Fibroblast of lung (primary cell): Measurements from ENCODE around the gene FBN3. TPM values are rescaled to one million over a fixed set of nuclear protein-coding genes. Genes with fewer than 3 reads are reported as not detected.

Experiments
- DNase-seq, 2 donors: peaks; one replicate each; pipeline versions ENCODE4 v3.0.0 to v3.0.0-alpha.2; 2010; ENCODE audit warnings: low read depth in 2 of 2
- H2AFZ ChIP-seq: 2 replicates; pipeline ENCODE4 v1.5.1; 2012; ENCODE audit warnings: low read length, control low read depth, inconsistent platforms
- H3K27ac ChIP-seq: 2 replicates; pipeline ENCODE4 v1.5.1; 2011; ENCODE audit warnings: low read length, control low read depth; ENCODE audit not compliant: insufficient read depth
- H3K27me3 ChIP-seq: 2 replicates; pipeline ENCODE4 v1.5.1; 2011; ENCODE audit warnings: mild to moderate bottlenecking, low read length; ENCODE audit not compliant: control insufficient read depth, insufficient read depth
- H3K36me3 ChIP-seq: 2 replicates; pipeline ENCODE4 v1.5.1; 2011; ENCODE audit warnings: low read length; ENCODE audit not compliant: control insufficient read depth, insufficient read depth
- H3K4me1 ChIP-seq: 2 replicates; pipeline ENCODE4 v1.5.1; 2011; ENCODE audit warnings: low read length; ENCODE audit not compliant: control insufficient read depth, insufficient read depth; ENCODE audit errors: extremely low read depth
- H3K4me2 ChIP-seq: 2 replicates; pipeline ENCODE4 v1.5.1; 2011; ENCODE audit warnings: low read length, control low read depth; ENCODE audit not compliant: insufficient read depth; ENCODE audit errors: extremely low read depth
- H3K4me3 ChIP-seq, 4 experiments: fragments of 200-600 bp in 1 of 4; sonication (generic) in 1 of 4; replicated peaks in 1 of 4; 2 replicates each; pipeline ENCODE4 v1.5.1; 2011 to 2016; ENCODE audit warnings: low read length in 4 of 4, low read depth in 3 of 4, mild to moderate bottlenecking in 3 of 4, control low read depth in 2 of 4, inconsistent platforms in 1 of 4, mixed read lengths in 1 of 4; ENCODE audit not compliant: insufficient read depth in 1 of 4; ENCODE audit errors: control extremely low read depth in 1 of 4
- H3K79me2 ChIP-seq: 2 replicates; pipeline ENCODE4 v1.5.1; 2012; ENCODE audit warnings: mild to moderate bottlenecking, low read length, inconsistent platforms; ENCODE audit not compliant: control insufficient read depth, insufficient read depth
- H3K9ac ChIP-seq: 2 replicates; pipeline ENCODE4 v1.5.1; 2011; ENCODE audit warnings: mild to moderate bottlenecking, low read length, control low read depth; ENCODE audit not compliant: insufficient read depth
- H3K9me3 ChIP-seq: 2 replicates; pipeline ENCODE4 v1.5.1; 2012; ENCODE audit warnings: low read depth, low read length; ENCODE audit not compliant: control insufficient read depth, insufficient read depth
- H4K20me1 ChIP-seq: 2 replicates; pipeline ENCODE4 v1.5.1; 2011; ENCODE audit warnings: low read length; ENCODE audit not compliant: control insufficient read depth, insufficient read depth; ENCODE audit errors: extremely low read depth
- EZH2 ChIP-seq: IDR thresholded peaks from 2 replicates; pipeline ENCODE4 v1.5.1; 2012; ENCODE audit warnings: low read length, control low read depth, mild to moderate bottlenecking; ENCODE audit errors: missing control alignments
- polyA plus RNA-seq, 2 donors: library from polyadenylated mRNA; depleted of rRNA in 1 of 2; stranded (reverse) in 1 of 2; unstranded in 1 of 2; fragments of >200 nt; gene quantifications; 2 replicates each; pipeline ENCODE4 v1.2.1, GENCODE V29; 2011 to 2012; ENCODE audit warnings: missing spikeins in 1 of 2
- total RNA-seq: library from RNA; depleted of rRNA; stranded (reverse); fragments of >200 nt; gene quantifications from 2 replicates; pipeline ENCODE4 v1.2.1, GENCODE V29; 2014
- TF ChIP-seq, protein P1 (sequence below), 2 donors: IDR thresholded peaks in 1 of 2; conservative IDR thresholded peaks in 1 of 2; 1 replicate in 1 of 2; 2 replicates in 1 of 2; pipeline ENCODE4 v1.5.1; 2011 to 2012; ENCODE audit warnings: low read length in 2 of 2, control low read depth in 1 of 2, inconsistent platforms in 1 of 2, low read depth in 1 of 2, mild to moderate bottlenecking in 1 of 2

The FBN3 gene
- total and polyA plus RNA-seq, 2 donors (not counting 1 experiment from before 2014, with no cell fraction given): under 0.01 TPM; not detected in 1

DNA sequence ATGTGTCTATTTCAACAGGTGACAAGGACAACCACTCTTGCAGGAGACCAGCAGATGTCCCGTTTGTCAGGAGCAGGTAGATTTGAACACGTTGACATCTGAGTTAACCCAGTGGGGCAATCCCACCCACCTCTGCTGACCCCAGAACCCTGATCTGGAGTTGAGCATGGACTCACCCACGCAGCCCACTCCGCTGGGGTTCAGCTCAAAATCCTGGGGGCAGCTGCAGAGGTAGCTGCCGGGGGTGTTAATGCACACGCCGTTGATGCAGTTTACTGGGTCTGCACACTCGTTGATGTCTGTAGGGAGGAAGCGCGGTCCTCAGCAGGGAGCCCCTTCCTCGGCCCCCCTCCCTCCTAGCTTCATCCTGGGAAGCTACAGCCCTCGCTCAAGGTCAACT lies 39.9 kb downstream of the FBN3 start:
- Histone ChIP-seq H3K27me3 (no peaks in the 10 kb centered on the region), H3K9me3 (no peaks in the 10 kb centered on the region), H3K79me2 (no peaks in the 10 kb centered on the region), H3K9ac (no peak overlapping the region), H4K20me1 (no peaks in the 10 kb centered on the region), H3K4me3 (no peak overlapping the region), H3K36me3 (no peaks in the 10 kb centered on the region), H3K27ac (no peak overlapping the region), H3K4me1 (no peaks in the 10 kb centered on the region), H2AFZ (no peak overlapping the region), H3K4me2 (no peak overlapping the region)
- TF ChIP-seq EZH2: no peak
- TF ChIP-seq, protein P1, sequence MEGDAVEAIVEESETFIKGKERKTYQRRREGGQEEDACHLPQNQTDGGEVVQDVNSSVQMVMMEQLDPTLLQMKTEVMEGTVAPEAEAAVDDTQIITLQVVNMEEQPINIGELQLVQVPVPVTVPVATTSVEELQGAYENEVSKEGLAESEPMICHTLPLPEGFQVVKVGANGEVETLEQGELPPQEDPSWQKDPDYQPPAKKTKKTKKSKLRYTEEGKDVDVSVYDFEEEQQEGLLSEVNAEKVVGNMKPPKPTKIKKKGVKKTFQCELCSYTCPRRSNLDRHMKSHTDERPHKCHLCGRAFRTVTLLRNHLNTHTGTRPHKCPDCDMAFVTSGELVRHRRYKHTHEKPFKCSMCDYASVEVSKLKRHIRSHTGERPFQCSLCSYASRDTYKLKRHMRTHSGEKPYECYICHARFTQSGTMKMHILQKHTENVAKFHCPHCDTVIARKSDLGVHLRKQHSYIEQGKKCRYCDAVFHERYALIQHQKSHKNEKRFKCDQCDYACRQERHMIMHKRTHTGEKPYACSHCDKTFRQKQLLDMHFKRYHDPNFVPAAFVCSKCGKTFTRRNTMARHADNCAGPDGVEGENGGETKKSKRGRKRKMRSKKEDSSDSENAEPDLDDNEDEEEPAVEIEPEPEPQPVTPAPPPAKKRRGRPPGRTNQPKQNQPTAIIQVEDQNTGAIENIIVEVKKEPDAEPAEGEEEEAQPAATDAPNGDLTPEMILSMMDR (conservative IDR thresholded peaks at IDR 0.05 in 1 of 2, IDR thresholded peaks at IDR 0.05 in 1 of 2; ENCODE audit: low read depth in 1 of 2, low read length in 2 of 2): no peak
- no peak for DNase-seq

DNA sequence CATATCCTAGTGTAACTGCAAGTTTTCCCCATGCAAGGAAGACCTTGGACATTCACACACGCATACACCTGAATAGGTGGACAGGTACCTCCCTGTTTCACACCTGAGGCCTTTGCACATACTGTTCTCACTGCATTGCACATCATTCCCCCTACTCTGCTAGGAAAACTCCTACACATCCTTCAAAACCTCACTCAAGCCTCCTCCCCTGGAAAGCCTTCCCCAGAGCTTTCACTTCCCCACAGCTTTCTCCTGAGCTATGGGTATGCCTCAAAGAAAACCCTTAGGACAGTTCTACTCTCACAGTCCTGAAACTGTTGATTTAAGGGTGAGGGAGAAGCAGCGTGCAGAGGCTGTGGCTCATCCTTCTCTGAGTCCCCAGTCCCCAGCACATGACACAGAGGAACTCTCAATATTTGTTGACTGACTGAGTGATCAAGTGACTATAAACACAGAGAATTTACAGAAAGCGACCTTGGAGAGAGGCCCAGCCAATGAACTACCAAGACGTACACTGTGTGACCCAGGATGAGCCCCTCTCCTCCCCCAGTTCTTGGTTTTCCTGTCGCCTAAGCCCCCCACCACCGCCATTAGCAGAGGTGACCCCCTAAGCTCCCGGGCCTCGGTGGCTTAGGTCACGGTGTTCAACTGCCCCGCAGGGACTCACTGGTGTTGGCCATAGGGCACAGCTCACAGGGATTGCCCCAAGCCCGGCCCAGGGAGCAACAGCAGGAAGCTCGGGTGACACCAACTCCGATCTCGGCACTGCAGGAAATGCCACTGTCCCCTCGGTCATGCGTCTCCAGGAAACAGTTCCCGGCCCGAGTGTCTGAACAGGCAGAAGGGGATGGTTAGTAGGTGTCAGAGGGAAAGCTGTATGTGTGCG lies 40.6 kb downstream of the FBN3 start:
- TF ChIP-seq EZH2: no peak
- TF ChIP-seq, protein P1 (conservative IDR thresholded peaks at IDR 0.05 in 1 of 2, IDR thresholded peaks at IDR 0.05 in 1 of 2; ENCODE audit: low read depth in 1 of 2, low read length in 2 of 2): no peak
- no peak for DNase-seq
- H3K4me2 ChIP-seq: no peak overlapping the region

DNA sequence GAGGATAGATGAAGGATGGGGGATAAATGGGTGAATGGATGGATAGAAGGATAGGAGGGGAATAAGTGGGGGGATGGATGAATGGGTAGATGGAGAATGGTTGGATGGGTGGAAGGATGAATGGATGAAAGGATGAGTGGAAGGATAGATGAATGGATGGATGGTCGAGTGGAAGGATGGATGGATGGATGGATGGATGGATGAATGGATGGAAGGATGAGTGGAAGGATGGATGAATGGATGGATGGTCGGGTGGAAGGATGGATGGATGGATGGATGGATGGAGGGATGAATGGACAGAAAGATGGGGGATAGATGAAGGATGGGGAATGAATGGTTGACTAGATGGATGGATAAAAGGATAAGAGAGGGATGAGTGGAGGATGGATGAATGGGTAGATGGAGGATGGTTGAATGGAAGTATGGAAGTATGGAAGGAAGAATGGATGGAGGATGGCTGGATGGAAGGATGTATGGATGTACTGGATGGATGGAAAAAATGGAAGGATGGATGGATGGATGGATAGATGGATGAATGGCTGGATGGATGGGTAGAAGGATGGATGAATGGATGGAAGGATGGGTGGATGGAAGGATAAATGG lies 42.0 kb downstream of the FBN3 start:
- no peak overlapping the region for H3K27ac ChIP-seq
- no peak overlapping the region for H2AFZ ChIP-seq
- H3K79me2 ChIP-seq: no peaks in the 10 kb centered on the region
- no peaks in the 10 kb centered on the region for H4K20me1 ChIP-seq
- H3K4me3 ChIP-seq: no peak overlapping the region
- no peaks in the 10 kb centered on the region for H3K9me3 ChIP-seq
- no peak for DNase-seq
- H3K36me3 ChIP-seq: no peaks in the 10 kb centered on the region
- H3K4me1 ChIP-seq: no peaks in the 10 kb centered on the region
- TF ChIP-seq, protein P1 (conservative IDR thresholded peaks at IDR 0.05 in 1 of 2, IDR thresholded peaks at IDR 0.05 in 1 of 2; ENCODE audit: low read depth in 1 of 2, low read length in 2 of 2): no peak
- no peak for TF ChIP-seq EZH2
- H3K27me3 ChIP-seq: no peaks in the 10 kb centered on the region
- H3K4me2 ChIP-seq: no peak overlapping the region
- H3K9ac ChIP-seq: no peak overlapping the region

More for the DNA sequence above, 40.6 kb downstream of the FBN3 start:
- H3K27ac ChIP-seq: no peak overlapping the region
- no peaks in the 10 kb centered on the region for H3K36me3 ChIP-seq
- no peak overlapping the region for H3K4me3 ChIP-seq
- no peaks in the 10 kb centered on the region for H3K9me3 ChIP-seq
- no peaks in the 10 kb centered on the region for H3K27me3 ChIP-seq
- no peaks in the 10 kb centered on the region for H4K20me1 ChIP-seq
- H3K4me1 ChIP-seq: no peaks in the 10 kb centered on the region
- no peak overlapping the region for H3K9ac ChIP-seq
- H3K79me2 ChIP-seq: no peaks in the 10 kb centered on the region
- no peak overlapping the region for H2AFZ ChIP-seq
